Neuronal stem cell (in vitro differentiated cells): Measurements from ENCODE around the gene DNAH2.

Experiments used
- DNase-seq: peaks from one replicate; pipeline ENCODE4 v3.0.0-alpha.2; 2013; ENCODE audit warnings: low spot score
- H2AFZ ChIP-seq: one replicate; pipeline ENCODE4 v1.6.1; 2013; ENCODE audit warnings: mild to moderate bottlenecking, low read length, inconsistent platforms
- H2AK5ac ChIP-seq: 2 replicates; pipeline ENCODE4 v1.6.1; 2013; ENCODE audit warnings: low read depth, mild to moderate bottlenecking, inconsistent platforms, low read length, moderate library complexity, mixed read lengths
- H2BK120ac ChIP-seq: 2 replicates; pipeline ENCODE4 v1.6.1; 2013; ENCODE audit warnings: low read depth, mild to moderate bottlenecking, inconsistent platforms, low read length, moderate library complexity, mixed read lengths
- H2BK12ac ChIP-seq: one replicate; pipeline ENCODE4 v1.6.1; 2013; ENCODE audit warnings: low read length, inconsistent platforms
- H2BK15ac ChIP-seq: 2 replicates; pipeline ENCODE4 v1.6.1; 2013; ENCODE audit warnings: mild to moderate bottlenecking, low read length, inconsistent platforms, mixed read lengths
- H2BK5ac ChIP-seq: one replicate; pipeline ENCODE4 v1.6.1; 2013; ENCODE audit warnings: inconsistent platforms, mild to moderate bottlenecking, low read length, moderate library complexity
- H3K14ac ChIP-seq: one replicate; pipeline ENCODE4 v1.6.1; 2013; ENCODE audit warnings: low read length, inconsistent platforms
- H3K18ac ChIP-seq: 2 replicates; pipeline ENCODE4 v1.6.1; 2013; ENCODE audit warnings: low read length, inconsistent platforms
- H3K23ac ChIP-seq: 2 replicates; pipeline ENCODE4 v1.6.1; 2013; ENCODE audit warnings: low read depth, mild to moderate bottlenecking, mixed read lengths, low read length, inconsistent platforms; ENCODE audit not compliant: poor library complexity
- H3K27ac ChIP-seq: replicated peaks from 3 replicates; pipeline ENCODE4 v1.5.1; 2013; ENCODE audit warnings: low read length, inconsistent platforms
- H3K27me3 ChIP-seq, 3 experiments: 2 replicates each; pipeline ENCODE4 v1.6.1; 2013; ENCODE audit warnings: low read length in 3 of 3, mild to moderate bottlenecking in 2 of 3, inconsistent platforms in 1 of 3, low read depth in 1 of 3, mixed read lengths in 1 of 3, moderate library complexity in 1 of 3; ENCODE audit not compliant: control insufficient read depth in 3 of 3, insufficient read depth in 3 of 3
- H3K36me3 ChIP-seq, 2 donors: replicated peaks in 1 of 2; 2 replicates each; pipeline ENCODE4 v1.6.1; 2013; ENCODE audit warnings: low read length in 2 of 2; ENCODE audit not compliant: control insufficient read depth in 2 of 2, insufficient read depth in 2 of 2
- H3K4ac ChIP-seq: 2 replicates; pipeline ENCODE4 v1.6.1; 2013; ENCODE audit warnings: inconsistent platforms, mild to moderate bottlenecking, low read length, moderate library complexity
- H3K4me1 ChIP-seq, 2 donors: 1 replicate in 1 of 2; 2 replicates in 1 of 2; pipeline ENCODE4 v1.6.1; 2013; ENCODE audit warnings: low read length in 2 of 2, low read depth in 1 of 2; ENCODE audit not compliant: control insufficient read depth in 2 of 2, insufficient read depth in 1 of 2
- H3K4me2 ChIP-seq: one replicate; pipeline ENCODE4 v1.6.1; 2013; ENCODE audit warnings: mild to moderate bottlenecking, low read length, inconsistent platforms; ENCODE audit not compliant: insufficient read depth, poor library complexity, severe bottlenecking
- H3K4me3 ChIP-seq, 2 donors: 2 replicates each; pipeline ENCODE4 v1.5.1; 2013; ENCODE audit warnings: low read length in 2 of 2, mild to moderate bottlenecking in 2 of 2, inconsistent platforms in 1 of 2, moderate library complexity in 1 of 2
- H3K79me1 ChIP-seq: one replicate; pipeline ENCODE4 v1.6.1; 2013; ENCODE audit warnings: low read depth, mild to moderate bottlenecking, inconsistent platforms, low read length, moderate library complexity
- H3K9ac ChIP-seq: one replicate; pipeline ENCODE4 v1.6.1; 2013; ENCODE audit warnings: mild to moderate bottlenecking, low read depth, low read length, inconsistent platforms; ENCODE audit not compliant: poor library complexity
- H3K9me3 ChIP-seq, 2 donors: replicated peaks in 1 of 2; 2 replicates each; pipeline versions ENCODE3 to v1.6.1; 2013; ENCODE audit warnings: low read length in 2 of 2, mild to moderate bottlenecking in 2 of 2, inconsistent platforms in 1 of 2, low read depth in 1 of 2, mixed read lengths in 1 of 2, moderate library complexity in 1 of 2; ENCODE audit not compliant: control insufficient read depth in 2 of 2, insufficient read depth in 1 of 2
- H4K8ac ChIP-seq: one replicate; pipeline ENCODE4 v1.6.1; 2013; ENCODE audit warnings: low read depth, mild to moderate bottlenecking, inconsistent platforms, low read length, moderate library complexity
- H4K91ac ChIP-seq: one replicate; pipeline ENCODE4 v1.6.1; 2013; ENCODE audit warnings: low read length, low read depth, mild to moderate bottlenecking, inconsistent platforms; ENCODE audit not compliant: poor library complexity
- WGBS, 2 donors: extraction: QIAGEN DNeasy Blood & Tissue Kit; methylation state at CpG; one replicate each; pipeline ENCODE4 v1.1.7; 2013; ENCODE audit warnings: missing lambda C conversion rate in 2 of 2, mixed read lengths in 1 of 2; ENCODE audit not compliant: insufficient read length in 2 of 2, insufficient replicate concordance in 1 of 2; ENCODE audit errors: extremely low coverage in 2 of 2; 5-methylcytosine and 5-hydroxymethylcytosine counted together

The DNAH2 gene

DNA sequence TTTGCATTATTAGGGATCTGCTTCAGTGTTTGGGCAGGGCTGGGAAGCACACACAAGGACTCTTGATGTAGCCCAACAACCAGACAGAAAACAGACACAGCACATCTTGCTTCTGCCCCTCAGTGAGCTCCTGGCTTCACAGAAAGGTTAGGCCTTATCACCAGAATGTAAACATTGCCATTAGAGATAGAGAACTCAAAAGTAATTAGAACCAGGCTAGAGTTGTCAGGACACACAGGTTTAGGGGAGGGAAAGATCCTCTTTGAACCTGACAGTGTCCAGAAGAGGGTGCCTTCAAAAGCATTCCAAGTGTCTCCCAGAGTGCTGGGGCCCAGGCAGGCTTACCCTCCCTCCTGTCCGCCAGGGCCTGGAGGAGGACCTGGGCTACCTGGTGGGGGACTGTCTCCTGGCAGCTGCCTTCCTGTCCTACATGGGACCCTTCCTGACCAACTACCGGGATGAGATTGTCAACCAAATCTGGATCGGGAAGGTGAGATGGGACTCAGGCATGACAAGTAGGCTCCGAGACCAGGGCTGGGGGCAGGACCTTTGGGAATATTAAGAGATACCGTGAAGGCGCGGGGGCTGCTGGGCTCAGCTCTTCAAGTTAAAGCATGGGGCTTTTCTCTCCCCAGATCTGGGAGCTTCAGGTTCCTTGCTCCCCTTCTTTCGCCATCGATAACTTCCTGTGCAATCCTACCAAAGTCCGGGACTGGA is 99.5 kb downstream of the DNAH2 start:
- no peak overlapping the region for H3K27ac ChIP-seq
- H3K4ac ChIP-seq, result no peak overlapping the region
- no peak overlapping the region for H2BK120ac ChIP-seq
- no peak overlapping the region for H3K23ac ChIP-seq
- peaks cover 0 to 47% (median 4%) of the 10 kb centered on the region in 3 experiments for H3K27me3 ChIP-seq
- H3K36me3 ChIP-seq, result no peaks in the 10 kb centered on the region
- H3K14ac ChIP-seq, result no peak overlapping the region
- WGBS, 2 donors, result no CpG with 5 or more reads among the region's 10 CpGs
- no peak overlapping the region for H2AFZ ChIP-seq
- H4K91ac ChIP-seq, result no peak overlapping the region
- H3K79me1 ChIP-seq, result no peaks in the 10 kb centered on the region
- DNase-seq, result no peak
- no peak overlapping the region for H2AK5ac ChIP-seq
- no peak overlapping the region for H3K4me2 ChIP-seq
- H3K9ac ChIP-seq, result peak overlapping the region; percentile 70
- no peak overlapping the region for H4K8ac ChIP-seq
- no peak overlapping the region for H3K4me3 ChIP-seq
- H2BK5ac ChIP-seq, result no peak overlapping the region
- no peaks in the 10 kb centered on the region for H3K4me1 ChIP-seq
- no peak overlapping the region for H2BK12ac ChIP-seq
- no peak overlapping the region for H3K18ac ChIP-seq
- no peaks in the 10 kb centered on the region for H3K9me3 ChIP-seq
- no peak overlapping the region for H2BK15ac ChIP-seq

DNA sequence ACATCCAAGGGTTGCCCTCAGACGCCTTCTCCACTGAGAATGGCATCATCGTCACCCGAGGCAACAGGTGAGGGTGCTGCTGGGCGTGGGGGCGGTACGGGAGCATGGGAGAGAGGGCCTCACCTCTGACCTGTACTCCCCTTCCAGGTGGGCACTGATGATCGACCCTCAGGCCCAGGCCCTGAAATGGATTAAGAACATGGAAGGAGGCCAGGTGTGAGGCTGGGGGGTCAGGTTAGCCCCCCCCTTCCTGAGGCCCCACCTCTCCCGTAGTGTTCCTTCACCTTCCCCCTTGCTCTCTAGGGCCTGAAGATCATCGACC is 100.1 kb downstream of the DNAH2 start:
- no peak for DNase-seq
- H3K27ac ChIP-seq, result no peak overlapping the region
- WGBS, 2 donors, result no CpG with 5 or more reads among the region's 9 CpGs

DNA sequence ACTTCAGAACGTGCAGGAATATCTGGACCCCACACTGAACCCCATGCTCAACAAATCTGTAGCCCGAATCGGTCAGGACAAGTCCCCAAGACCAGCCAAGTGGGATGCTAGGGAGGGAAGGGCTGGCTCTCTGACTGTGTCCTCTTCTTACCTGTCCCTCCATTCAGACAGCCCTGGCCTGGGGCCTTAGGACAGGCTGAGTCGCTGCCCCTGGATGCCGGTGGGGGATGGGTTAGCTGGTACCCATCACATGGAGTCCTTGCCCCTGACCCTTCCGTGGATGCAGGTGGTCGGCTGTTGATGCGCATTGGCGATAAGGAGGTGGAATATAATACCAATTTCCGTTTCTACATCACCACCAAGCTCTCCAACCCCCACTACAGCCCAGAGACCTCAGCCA is 100.5 kb downstream of the DNAH2 start:
- H4K91ac ChIP-seq, result no peak overlapping the region
- no peak overlapping the region for H4K8ac ChIP-seq
- H3K18ac ChIP-seq, result no peak overlapping the region
- no peak overlapping the region for H2BK5ac ChIP-seq
- WGBS, 2 donors, result no CpG with 5 or more reads among the region's 10 CpGs
- H3K4me2 ChIP-seq, result no peak overlapping the region
- no peaks in the 10 kb centered on the region for H3K79me1 ChIP-seq
- no peak overlapping the region for H3K9ac ChIP-seq
- H2BK15ac ChIP-seq, result no peak overlapping the region
- no peak overlapping the region for H3K27ac ChIP-seq
- no peak for DNase-seq
- no peak overlapping the region for H2BK120ac ChIP-seq
- H3K4me3 ChIP-seq, result no peak overlapping the region
- H3K27me3 ChIP-seq, result peaks cover 0 to 47% (median 4%) of the 10 kb centered on the region in 3 experiments
- no peaks in the 10 kb centered on the region for H3K36me3 ChIP-seq
- H3K4ac ChIP-seq, result no peak overlapping the region
- no peak overlapping the region for H2BK12ac ChIP-seq
- peak overlapping the region; percentile 26 for H3K14ac ChIP-seq
- no peaks in the 10 kb centered on the region for H3K9me3 ChIP-seq
- no peak overlapping the region for H2AFZ ChIP-seq
- H2AK5ac ChIP-seq, result no peak overlapping the region
- no peaks in the 10 kb centered on the region for H3K4me1 ChIP-seq
- H3K23ac ChIP-seq, result peak overlapping the region; percentile 34

More for the DNA sequence above, 100.1 kb downstream of the DNAH2 start:
- Histone ChIP-seq H3K4me2 (no peak overlapping the region), H3K9ac (peak overlapping the region; percentile 70), H3K23ac (no peak overlapping the region), H3K79me1 (no peaks in the 10 kb centered on the region), H3K36me3 (no peaks in the 10 kb centered on the region), H3K4ac (no peak overlapping the region), H4K8ac (no peak overlapping the region), H2BK12ac (no peak overlapping the region), H3K14ac (no peak overlapping the region), H3K18ac (no peak overlapping the region), H3K4me3 (no peak overlapping the region), H2AFZ (no peak overlapping the region), H3K9me3 (no peaks in the 10 kb centered on the region), H2AK5ac (no peak overlapping the region), H2BK120ac (no peak overlapping the region), H3K4me1 (no peaks in the 10 kb centered on the region), H3K27me3 (peaks cover 0 to 47% (median 4%) of the 10 kb centered on the region in 3 experiments), H2BK15ac (no peak overlapping the region), H4K91ac (no peak overlapping the region), H2BK5ac (no peak overlapping the region)

DNA sequence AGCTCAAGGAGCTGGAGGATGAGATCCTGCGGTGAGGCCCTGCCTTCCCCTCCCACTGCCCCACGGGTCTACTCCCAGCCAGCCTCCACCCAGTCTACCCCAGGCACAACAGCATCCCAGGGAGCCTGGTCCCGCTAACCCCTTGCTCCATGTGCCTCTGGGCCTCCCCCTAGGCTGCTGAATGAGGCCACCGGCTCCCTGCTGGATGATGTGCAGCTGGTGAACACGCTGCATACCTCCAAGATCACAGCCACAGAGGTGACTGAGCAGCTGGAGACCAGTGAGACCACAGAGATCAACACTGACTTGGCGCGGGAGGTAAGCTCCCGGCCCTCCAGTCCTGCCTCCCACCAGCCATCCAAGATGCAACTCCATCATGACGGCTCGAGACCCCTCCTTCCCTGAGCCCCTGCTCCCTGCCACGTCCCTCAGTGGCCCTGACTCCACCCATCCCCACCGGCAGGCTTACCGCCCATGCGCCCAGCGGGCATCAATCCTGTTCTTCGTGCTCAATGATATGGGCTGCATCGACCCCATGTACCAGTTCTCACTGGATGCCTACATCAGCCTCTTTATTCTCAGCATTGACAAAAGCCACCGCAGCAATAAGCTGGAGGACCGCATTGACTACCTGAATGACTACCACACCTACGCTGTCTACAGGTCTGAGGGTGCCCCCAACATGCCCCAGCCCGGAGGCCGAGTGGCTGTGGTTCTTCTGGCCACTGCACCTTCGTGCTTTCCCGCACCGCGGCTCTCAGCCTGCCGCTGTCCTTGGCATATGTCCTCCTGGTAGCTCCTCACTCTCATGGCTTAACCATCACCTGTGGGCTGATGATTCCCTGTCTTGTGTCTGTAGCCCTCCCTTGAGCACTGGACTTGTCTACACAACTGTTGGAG is 101.5 kb downstream of the DNAH2 start:
- no CpG with 5 or more reads among the region's 27 CpGs for WGBS, 2 donors
- DNase-seq, result no peak
- no peak overlapping the region for H3K4me3 ChIP-seq
- H3K14ac ChIP-seq, result peak overlapping the region; percentile 67
- no peak overlapping the region for H3K4me2 ChIP-seq
- no peak overlapping the region for H3K4ac ChIP-seq
- peak overlapping the region; percentile 48 for H2BK5ac ChIP-seq
- no peak overlapping the region for H3K9ac ChIP-seq
- H3K27me3 ChIP-seq, result peaks cover 0 to 55% (median 11%) of the 10 kb centered on the region in 3 experiments
- peak overlapping the region; percentile 42 for H2BK15ac ChIP-seq
- H3K36me3 ChIP-seq, result no peaks in the 10 kb centered on the region
- no peak overlapping the region for H2AFZ ChIP-seq
- H3K79me1 ChIP-seq, result peaks cover 2% of the 10 kb centered on the region
- H3K4me1 ChIP-seq, result peaks cover 0 to 2% of the 10 kb centered on the region in 2 donors
- no peak overlapping the region for H3K23ac ChIP-seq
- no peaks in the 10 kb centered on the region for H3K9me3 ChIP-seq
- H4K91ac ChIP-seq, result no peak overlapping the region
- H3K27ac ChIP-seq, result no peak overlapping the region
- no peak overlapping the region for H4K8ac ChIP-seq
- peak overlapping the region; percentile 11 for H3K18ac ChIP-seq
- H2AK5ac ChIP-seq, result peak overlapping the region; percentile 89
- H2BK12ac ChIP-seq, result peak overlapping the region; percentile 30
- peak overlapping the region; percentile 21 for H2BK120ac ChIP-seq
